Measurements from ENCODE around the gene MARCO. TPM values are rescaled to one million over a fixed set of nuclear protein-coding genes. Genes with fewer than 3 reads are reported as not detected.

Gene MARCO
- total and polyA plus RNA-seq, 2 of the 8 experiments (the other 6 are each of a cell fraction or from before 2014, with no cell fraction given), result not detected

DNA sequence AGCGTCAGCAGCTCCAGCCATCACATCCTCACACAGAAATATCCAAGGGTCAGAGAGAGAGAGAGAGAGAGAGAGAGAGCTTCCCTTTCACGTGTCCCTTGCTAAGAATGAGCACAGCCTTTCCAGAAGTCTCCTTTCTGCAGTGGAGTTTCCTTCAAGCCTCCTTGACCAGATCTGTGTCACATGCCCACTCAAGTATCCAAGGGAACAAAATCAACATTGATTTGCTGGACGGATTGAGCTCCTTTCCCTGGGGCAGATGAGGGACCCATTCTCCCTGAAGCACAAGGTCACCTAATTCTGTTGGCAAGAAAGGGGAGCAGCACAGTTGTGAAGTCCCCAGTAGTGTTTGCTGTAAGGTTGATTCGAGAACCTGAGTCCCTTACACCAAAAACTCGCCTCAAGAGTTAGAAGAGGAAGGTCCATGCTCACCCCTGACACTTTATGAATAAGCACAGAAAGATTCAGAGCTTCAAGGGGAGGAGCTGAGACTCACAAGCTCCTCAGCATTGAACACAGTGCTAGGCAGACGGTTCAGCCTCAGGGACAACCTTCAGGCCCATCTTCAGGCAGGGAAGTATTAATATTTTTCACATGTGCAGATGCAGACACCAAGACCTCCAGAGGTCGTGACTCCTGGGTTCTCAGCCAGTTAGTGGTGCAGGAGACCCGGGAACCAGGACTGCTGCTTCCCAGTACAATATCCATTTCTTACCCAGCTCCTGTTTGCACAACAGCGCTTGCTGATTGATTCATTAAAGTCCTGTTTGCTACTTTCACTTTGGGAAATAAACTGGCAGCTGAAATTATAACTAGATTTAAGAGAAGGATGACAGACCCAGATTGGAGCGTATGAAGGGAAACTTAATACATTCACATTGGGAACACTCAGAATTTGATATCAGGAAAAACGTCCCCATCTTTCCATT is 38.2 kb upstream of the MARCO start:
- no peak for FAIRE-seq
- H3K36me3 ChIP-seq (ENCODE audit: control insufficient read depth in 2 of 4, insufficient read depth in 4 of 4, low read length in 3 of 4), result no peaks in the 10 kb centered on the region; a peak in 1 of 8 replicates
- TF ChIP-seq, protein P1, sequence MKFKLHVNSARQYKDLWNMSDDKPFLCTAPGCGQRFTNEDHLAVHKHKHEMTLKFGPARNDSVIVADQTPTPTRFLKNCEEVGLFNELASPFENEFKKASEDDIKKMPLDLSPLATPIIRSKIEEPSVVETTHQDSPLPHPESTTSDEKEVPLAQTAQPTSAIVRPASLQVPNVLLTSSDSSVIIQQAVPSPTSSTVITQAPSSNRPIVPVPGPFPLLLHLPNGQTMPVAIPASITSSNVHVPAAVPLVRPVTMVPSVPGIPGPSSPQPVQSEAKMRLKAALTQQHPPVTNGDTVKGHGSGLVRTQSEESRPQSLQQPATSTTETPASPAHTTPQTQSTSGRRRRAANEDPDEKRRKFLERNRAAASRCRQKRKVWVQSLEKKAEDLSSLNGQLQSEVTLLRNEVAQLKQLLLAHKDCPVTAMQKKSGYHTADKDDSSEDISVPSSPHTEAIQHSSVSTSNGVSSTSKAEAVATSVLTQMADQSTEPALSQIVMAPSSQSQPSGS (IDR thresholded peaks at IDR 0.05; ENCODE audit: low read length), result no peak
- TF ChIP-seq, protein P2, sequence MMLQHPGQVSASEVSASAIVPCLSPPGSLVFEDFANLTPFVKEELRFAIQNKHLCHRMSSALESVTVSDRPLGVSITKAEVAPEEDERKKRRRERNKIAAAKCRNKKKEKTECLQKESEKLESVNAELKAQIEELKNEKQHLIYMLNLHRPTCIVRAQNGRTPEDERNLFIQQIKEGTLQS (IDR thresholded peaks at IDR 0.05; ENCODE audit: insufficient read depth, low read depth, low read length), result no peak

More for the DNA sequence above, 38.2 kb upstream of the MARCO start:
- Histone ChIP-seq H3K4me2 (ENCODE audit: insufficient read depth in 1 of 2, low read depth in 2 of 2, low read length in 2 of 2) (no peak overlapping the region), H2BK12ac (ENCODE audit: low read depth, low read length) (peak overlapping the region; percentile 9; the same call in 1 of the 2 replicates), H3K14ac (ENCODE audit: insufficient read length) (no peak overlapping the region), H3K9ac (replicated peaks in 1 of 4; ENCODE audit: extremely low read depth in 1 of 4, low read depth in 3 of 4, low read length in 3 of 4) (no peak overlapping the region), H4K91ac (replicated peaks; ENCODE audit: insufficient read length, low read length) (no peak overlapping the region), H3K18ac (ENCODE audit: extremely low read depth, low read length) (no peak overlapping the region; the same call in 1 of the 2 replicates), H3K56ac (replicated peaks; ENCODE audit: insufficient read length, low read depth, low read length) (no peak overlapping the region), H3K4ac (replicated peaks; ENCODE audit: insufficient read length, low read depth, low read length) (no peak overlapping the region), H4K20me1 (replicated peaks in 1 of 2; ENCODE audit: control insufficient read depth in 1 of 2, insufficient read depth in 2 of 2, low read length in 2 of 2) (no peaks in the 10 kb centered on the region), H3K4me3 (ENCODE audit: extremely low read depth in 1 of 4, insufficient read depth in 2 of 4, low read depth in 3 of 4, low read length in 4 of 4) (no peak overlapping the region), H3K23ac (ENCODE audit: insufficient read length) (no peak overlapping the region), H2BK120ac (replicated peaks; ENCODE audit: low read depth, low read length) (no peak overlapping the region), H3K4me1 (replicated peaks in 1 of 4; ENCODE audit: control insufficient read depth in 3 of 4, insufficient read depth in 4 of 4, low read length in 3 of 4) (peaks cover 0 to 4% (median 0%) of the 10 kb centered on the region in 4 experiments; a peak in 1 of 7 replicates), H3K9me3 (ENCODE audit: insufficient read depth in 2 of 2, low read depth in 1 of 2, low read length in 1 of 2) (peaks cover 0 to 5% of the 10 kb centered on the region in 2 experiments; a peak in 2 of 4 replicates), H2BK5ac (ENCODE audit: low read depth, low read length) (no peak overlapping the region), H2AK5ac (ENCODE audit: low read depth, low read length) (no peak overlapping the region), H2AFZ (ENCODE audit: low read length) (no peak overlapping the region), H3K27me3 (replicated peaks in 1 of 4; ENCODE audit: control insufficient read depth in 3 of 4, extremely low read depth in 1 of 4, insufficient read depth in 3 of 4, low read length in 3 of 4) (no peaks in the 10 kb centered on the region), H4K8ac (ENCODE audit: extremely low read depth, insufficient read depth, low read length) (no peak overlapping the region), H3K79me2 (ENCODE audit: control insufficient read depth in 1 of 2, insufficient read depth in 2 of 2, low read length in 2 of 2) (no peaks in the 10 kb centered on the region), H3K79me1 (ENCODE audit: low read depth, low read length) (no peaks in the 10 kb centered on the region), H2BK15ac (ENCODE audit: low read length) (0 out of 2 replicates have a peak overlapping the region, but pooled peaks have one; percentile 61), H4K5ac (ENCODE audit: insufficient read length, low read depth, low read length) (no peak overlapping the region), H2BK20ac (ENCODE audit: low read length) (no peak overlapping the region), H3K27ac (ENCODE audit: low read depth, low read length) (no peak overlapping the region), H3K23me2 (ENCODE audit: low read depth, low read length) (no peaks in the 10 kb centered on the region)
- DNase-seq (ENCODE audit: low read depth in 1 of 2, low spot score in 2 of 2), result no peak
- ChIA-PET CTCF (ENCODE audit: partially characterized antibody) (interaction anchor here (1.3 to 3.3 kb wide), 2 partner anchors 10 to 21 kb away, joined by 4 to 18 read pairs; no protein-coding TSS in a partner anchor), POLR2A (ENCODE audit: partially characterized antibody) (interaction anchor here (0.7 to 1.1 kb wide), 2 partner anchors 22 to 62 kb away, joined by 3 read pairs; no protein-coding TSS in a partner anchor)
- 83% methylated on average over 11 of the region's 11 CpGs; no CpG with 5 or more reads in 1 of the 2 experiments for WGBS, 2 experiments (ENCODE audit: extremely low coverage in 1 of 2, insufficient coverage in 1 of 2, insufficient read length in 1 of 2, insufficient replicate concordance in 2 of 2, low coverage in 1 of 2, low lambda C conversion rate in 2 of 2, missing lambda C conversion rate in 1 of 2)

All from H1 (cell line).